Posterior cingulate gyrus (tissue), 11 donors: Measurements from ENCODE around the gene KIF1B.

Source experiments
- DNase-seq, 10 donors: peaks; one replicate each; pipeline versions ENCODE4 v3.0.0 to v3.0.0-alpha.2; 2020 to 2021; ENCODE audit warnings: mixed read lengths in 3 of 10
- intact Hi-C: fragments of 100-400 bp; cut with DNase I; formaldehyde crosslinking; loops from one replicate; pipeline ENCODE4 v1.15.1; 2023

KIF1B gene

DNA sequence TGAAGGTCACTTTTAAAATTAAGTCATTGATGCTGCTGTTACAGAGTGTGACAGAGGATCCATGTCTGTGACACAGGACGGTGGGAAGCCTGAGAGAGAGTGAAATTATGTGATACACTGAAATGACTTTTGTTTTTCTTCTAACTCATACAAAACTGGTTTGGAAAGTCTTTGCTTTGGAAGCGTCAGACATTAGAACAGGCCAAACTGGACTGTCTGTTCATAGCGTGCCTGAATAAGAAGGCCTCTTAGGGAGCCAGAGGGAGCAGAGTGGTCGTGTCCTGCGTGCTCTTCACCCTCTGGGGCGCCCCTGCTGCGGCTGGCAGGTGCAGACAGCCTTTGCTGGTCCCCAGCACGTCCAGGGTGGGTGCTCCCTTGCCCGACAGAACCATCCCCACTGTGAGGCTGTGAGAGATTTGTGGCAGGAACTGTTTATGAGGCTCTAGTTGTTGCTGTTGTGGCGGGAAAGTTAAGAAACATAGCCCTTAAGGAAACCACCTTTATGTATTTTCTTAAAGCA lies 168.8 kb downstream of the KIF1B start:
- intact Hi-C loops = no loop called here
- peak in 1 of 10 donors; percentile 2 for DNase-seq

DNA sequence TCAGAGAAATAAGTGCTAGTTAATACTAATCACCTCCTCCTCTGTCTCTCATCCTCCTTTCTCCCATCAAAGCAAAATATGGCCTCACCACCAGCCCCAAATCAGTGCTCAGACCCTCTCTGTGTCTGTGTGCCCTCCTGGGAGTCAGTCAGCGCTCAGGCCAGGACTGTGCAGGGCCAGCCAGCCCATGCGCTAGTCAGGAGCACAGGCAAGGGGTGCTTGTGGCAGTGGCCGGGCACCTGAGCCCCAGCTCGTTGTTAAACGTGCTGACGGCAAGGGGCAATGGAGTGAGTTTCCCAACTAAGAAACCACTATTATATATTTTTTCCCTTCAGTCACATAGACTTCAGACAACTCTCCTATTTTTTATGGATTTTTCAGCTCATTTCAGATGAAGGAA lies 169.3 kb downstream of the KIF1B start:
- intact Hi-C loops = no loop called here
- DNase-seq = peak in 1 of 10 donors; percentile 62

DNA sequence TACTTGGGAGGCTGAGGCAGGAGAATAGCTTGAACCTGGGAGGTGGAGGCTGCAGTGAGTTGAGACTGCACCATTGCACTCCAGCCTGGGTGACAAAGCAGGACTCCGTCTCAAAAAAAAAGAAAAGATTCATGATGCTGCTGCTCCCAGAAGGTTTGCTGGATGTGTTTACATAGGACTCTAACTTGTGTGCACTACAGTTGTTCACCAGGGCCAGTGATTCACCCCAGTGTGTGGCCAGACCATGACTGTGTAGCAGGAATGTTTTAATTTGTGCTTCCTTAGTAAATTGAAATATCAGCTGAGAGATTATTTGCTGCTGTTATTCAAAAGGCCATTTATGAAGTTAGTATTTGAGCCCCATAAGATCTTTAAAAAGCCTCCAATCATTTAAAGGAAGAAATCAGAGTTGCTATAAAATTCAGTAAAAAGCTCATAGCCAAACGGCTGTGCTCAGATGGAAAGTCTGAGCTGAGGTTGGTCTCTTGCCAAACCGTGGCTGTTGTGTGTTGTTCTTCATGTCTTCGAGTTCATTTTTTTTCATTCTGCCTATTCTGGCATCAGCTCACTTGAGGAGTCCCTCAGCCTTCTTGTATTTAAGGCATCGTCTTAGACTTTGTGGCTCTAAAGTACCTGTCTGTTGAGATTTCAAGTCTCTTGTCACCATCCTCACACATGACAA lies 170.4 kb downstream of the KIF1B start:
- DNase-seq = peak in 6 of 10 donors; percentile 21 to 56 (median 32)

DNA sequence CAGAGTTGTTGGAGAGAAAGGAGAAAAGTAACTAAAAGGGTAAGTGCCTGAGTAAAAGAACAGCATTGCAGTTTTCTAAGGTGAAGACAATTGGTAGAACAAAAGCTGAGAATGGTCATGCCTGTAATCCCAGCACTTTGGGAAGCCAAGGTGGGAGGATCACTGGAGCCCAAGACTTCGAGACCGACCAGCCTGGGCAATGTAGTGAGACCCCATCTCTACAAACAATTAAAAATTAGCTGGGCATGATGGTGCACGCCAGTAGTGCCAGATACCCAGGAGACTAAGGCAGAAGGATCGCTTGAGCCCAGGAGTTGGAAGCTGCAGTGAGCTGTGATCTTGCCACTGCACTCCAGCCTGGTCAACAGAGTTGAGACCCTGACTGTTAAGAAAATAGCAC lies 173.3 kb downstream of the KIF1B start:
- peak in 1 of 10 donors; percentile 12 for DNase-seq
- intact Hi-C loops = no loop called here

More for the DNA sequence above, 170.4 kb downstream of the KIF1B start:
- intact Hi-C loops = no loop called here

DNA sequence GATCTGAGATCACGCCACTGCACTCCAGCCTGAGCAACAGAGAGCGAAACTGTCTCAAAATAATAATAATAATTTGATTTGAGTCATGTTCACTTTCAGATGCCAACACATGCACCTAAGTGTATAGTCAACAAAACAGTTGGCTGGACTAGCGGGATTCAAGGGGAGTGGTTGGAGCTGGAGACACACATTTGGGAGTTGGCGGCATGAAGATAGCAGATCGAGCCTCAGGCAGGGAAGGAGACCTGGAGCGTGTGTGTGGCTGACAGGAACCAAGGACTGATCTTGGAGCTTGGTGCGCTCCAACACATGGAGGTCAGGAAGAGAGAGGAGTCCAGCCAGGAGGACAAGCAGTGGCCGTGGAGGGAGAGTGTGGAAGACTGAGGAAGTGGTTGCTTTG lies 173.8 kb downstream of the KIF1B start:
- DNase-seq = no peak
- intact Hi-C loops = no loop called here

DNA sequence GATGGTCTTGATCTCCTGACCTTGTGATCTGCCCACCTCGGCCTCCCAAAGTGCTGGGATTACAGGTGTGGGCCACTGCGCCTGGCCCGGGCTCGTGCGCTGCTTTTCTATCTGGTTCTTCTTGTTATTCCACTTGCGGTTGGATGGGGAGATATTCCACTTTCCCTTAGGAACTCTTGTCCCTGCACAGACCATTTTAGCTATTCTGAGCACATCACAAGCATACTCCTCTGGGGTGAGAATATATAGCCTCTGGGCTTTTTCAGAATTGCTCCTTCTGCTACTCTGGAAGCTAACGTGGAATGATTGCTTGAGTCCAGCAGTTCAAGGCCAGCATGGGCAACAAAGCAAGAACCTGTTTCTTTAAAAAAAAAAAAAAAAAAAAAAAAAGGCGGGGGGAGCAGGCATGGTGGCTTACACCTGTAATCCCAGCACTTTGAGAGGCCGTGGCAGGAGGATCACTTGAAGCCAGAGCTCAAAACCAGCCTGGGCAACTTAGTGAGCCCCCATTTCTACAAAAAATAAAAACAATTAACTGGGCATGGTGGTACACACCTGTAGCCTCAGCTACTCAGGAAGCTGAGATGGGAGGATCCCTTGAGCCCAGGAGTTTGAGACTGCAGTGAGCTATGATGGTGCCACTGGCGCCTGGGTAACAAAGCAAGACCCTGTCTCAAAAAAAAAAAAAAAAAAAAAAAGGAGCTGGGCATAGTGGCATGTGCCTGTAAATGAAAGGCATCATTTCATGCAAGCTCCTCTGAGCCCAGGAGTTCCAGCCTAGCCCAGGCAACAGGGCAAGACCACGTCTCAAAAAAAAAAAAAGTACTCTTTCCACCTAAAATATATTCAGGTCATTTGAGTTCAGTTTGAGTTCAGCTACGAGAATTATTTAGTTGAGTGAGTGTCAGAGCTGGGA lies 176.6 kb downstream of the KIF1B start:
- intact Hi-C loops = no loop called here
- DNase-seq = peak in 2 of 10 donors; percentile 32 to 33

DNA sequence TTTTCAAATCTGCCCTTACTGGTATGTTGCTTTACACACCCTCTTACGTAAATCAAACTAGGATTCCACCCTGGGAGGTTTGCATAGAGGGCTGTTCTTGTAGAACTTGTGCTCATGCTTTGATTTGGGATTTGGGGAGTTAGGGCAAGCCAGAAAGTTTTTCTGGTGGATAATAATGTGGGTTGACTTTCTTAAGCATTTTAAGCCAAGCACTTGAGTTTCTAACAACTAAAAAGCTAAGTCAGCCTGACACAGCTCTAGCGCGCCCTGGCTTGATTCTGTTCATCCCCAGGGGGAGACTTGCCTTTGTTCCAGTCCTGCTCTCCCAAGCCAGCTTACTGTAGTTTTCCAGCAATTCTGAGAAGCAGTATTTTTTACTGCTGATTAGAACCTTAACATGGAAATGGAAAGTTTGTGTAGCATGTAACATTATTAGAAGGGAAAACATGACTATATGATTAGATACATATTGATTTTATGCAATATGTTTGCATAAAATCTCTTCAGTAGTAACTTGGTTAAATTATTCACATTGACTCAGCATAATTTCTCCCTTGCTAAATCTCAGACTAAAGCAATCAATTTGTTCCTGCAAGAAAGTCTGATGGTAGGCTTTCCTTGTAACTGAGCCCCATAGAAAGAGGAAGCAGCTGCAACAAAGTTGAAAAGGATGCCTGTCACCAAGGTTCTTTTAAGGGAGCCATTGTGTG lies 177.5 kb downstream of the KIF1B start:
- intact Hi-C loops = no loop called here
- peak in 4 of 10 donors; percentile 2 to 85 (median 18) for DNase-seq

DNA sequence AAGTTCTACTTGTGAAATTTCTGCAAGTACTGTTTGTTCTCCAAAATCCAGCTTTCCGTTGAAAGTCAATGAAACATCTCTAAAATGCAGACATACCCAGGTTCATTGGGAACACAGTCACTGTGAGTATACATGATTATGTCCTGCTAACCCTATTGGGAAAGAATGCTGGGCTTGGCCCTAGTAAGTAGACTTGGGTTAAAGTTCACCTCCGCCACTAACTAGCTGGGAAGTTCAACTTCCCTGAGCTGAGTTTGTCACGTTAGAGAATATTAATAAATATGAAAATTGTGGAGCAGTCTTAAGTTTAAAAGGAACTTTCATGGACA lies 178.0 kb downstream of the KIF1B start:
- intact Hi-C loops = no loop called here
- DNase-seq = no peak

DNA sequence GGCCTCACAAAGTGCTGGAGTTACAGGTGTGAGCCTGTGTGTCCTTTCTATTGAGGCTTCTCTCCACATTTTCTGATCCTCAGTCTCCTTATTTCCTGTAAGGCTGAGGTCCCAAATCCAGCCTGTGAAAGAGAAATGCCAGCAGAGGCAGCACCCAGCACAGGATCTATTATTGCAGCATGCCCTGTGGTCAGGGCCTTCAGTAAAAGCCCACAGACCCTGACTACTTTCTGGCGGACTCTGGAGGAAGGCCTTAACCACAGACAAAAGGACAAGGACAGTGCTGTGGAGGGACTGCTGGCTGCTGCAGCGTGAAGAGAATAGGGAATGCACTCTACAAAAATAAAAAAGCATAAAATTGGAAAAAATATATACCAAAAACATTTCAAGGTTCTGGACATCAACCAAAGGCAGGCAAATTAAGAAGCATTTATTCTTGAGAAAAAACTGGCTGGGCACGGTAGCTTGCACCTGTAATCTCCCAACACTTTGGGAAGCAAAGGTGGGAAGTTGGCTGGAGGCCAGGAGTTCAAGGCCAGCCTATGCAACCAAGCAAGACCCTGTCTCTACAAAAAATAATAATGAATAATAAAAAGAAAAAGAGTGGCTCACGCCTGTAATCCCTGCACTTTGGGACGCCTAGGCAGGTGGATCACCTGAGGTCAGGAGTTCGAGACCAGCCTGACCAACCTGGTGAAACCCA lies 179.1 kb downstream of the KIF1B start:
- peak in 1 of 10 donors; percentile 58 for DNase-seq
- intact Hi-C loops = no loop called here

DNA sequence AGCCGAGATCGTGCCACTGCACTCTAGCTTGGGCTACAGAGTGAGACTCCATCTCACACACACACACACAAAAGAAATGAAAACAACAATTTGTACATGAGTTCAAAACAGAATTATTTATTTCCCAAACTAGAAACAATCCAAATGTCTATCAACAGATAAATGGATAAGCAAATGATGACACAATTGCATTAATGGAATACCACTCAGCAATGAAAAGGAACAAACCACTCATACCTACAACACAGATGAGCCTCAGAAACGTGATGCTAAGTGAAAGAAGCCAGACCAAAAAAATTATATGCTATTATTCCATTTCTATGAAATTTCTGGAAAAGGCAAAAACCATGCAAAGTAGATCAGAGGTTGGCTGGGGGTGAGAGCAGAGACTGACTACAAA lies 186.5 kb downstream of the KIF1B start:
- no peak for DNase-seq
- intact Hi-C loops = no loop called here

DNA sequence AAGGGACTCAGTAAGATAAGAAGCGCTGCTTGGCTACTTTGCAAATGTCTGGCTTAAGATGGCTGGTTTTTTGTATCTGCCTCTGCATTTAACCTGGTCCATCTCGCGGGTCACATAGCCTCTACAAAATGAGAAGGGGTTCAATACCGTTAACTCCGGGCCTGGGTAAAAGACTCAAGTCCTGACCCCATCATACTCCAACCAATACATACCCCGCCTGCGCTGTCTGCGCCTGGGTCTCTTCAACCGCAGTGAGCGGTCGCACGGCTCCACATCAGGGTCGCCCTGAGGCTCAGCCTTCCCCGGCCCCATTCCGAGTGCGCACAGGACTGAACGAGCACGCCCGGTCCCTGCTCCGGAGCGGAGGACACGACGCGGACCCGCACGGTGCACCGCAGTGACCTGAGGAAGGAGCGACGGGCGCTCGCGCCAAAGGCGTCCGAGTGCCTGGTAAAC lies 187.9 kb downstream of the KIF1B start:
- no peak for DNase-seq
- intact Hi-C loops = loop anchor here (2.0 kb wide), 2 partner anchors 32 to 188 kb away; partner anchors contain the start of genes CENPS and KIF1B

DNA sequence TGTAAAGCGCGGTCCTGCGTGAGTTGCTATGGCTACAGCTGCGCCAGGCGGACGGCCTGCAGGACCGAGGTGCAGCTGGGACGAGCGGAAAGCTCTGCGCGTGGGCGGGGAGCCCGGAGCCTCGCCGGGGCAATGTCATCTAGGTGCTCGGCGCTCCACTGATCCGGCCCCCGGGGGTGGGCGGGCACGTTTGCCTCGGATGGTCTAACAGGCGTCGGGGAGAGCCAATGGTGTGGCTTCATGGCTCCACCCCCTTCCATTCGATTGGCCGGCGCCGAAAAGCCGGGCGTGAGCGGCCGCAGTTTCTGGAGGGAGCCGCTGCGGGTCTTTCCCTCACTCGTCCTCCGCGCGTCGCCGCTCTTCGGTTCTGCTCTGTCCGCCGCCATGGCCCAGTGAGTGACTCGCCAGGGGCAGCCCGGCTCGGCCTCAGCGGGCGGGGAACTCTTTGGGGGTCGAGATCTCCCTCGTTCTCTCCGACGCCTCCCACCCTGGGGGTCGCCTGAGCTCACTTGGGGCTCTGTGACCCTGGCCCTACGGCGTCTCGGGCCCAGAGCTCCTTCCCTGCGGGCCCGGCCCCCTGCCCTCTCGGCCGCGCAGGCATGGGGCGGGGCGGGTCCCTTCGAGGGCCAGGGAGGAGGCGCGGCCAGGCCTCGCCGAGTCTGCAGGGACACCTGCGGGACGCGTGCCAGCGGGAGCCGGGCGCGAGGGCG lies 188.5 kb downstream of the KIF1B start, which contains the start of gene PGD:
PGD (plus strand) TSS at position 331 of the 710 bp plus-strand sequence; CDS start at position 385, 54 bp downstream.
- intact Hi-C loops = loop anchor here (2.0 kb wide), 2 partner anchors 32 to 188 kb away; partner anchors contain the start of genes CENPS and KIF1B
- DNase-seq = peak; percentile 96 to 100 (median 99)

DNA sequence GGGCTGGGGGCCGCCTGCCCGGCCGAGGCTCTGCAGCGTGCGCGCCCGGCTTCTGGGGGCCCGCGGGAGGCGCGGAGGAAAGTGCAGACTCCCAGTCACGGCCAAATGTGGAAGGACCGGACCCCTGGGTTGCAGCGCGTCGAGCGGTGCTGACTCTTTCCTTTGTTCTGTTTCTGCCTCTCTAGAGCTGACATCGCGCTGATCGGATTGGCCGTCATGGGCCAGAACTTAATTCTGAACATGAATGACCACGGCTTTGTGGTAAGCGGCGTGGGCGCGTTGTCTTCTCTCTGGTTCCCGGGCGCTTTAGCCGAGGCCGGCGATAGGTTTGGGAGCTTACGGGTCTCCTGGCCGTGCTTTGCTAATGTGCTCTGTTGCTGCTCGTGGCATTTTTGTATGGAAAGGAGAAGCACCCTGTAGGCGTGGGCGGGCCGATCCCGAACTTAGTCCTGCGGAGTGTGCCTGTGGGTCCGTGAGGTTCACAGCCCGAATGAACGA lies 189.1 kb downstream of the KIF1B start:
- DNase-seq = peak in 9 of 10 donors; percentile 17 to 86 (median 25)
- intact Hi-C loops = loop anchor here (2.0 kb wide), 2 partner anchors 31 to 189 kb away; partner anchors contain the start of genes CENPS and KIF1B

DNA sequence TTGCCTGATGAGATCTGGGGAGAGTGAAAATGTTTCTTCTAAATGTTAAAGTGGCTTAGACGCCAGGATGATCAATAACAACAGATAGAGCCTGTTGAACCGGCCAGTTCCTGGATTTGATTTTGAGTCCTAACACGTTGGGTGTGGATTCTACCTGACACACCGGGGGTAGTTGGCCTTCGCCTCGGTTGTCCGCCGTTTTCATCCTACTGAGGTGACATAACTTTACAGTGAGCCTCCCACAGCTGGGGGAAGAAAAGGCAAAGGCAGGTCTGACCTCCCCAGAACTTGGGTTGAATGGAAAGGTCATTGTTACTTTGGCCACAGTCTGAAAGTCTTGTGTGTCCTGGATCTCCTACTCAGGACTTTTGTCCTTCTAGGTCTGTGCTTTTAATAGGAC lies 189.6 kb downstream of the KIF1B start:
- peak in 1 of 10 donors; percentile 26 for DNase-seq
- intact Hi-C loops = no loop called here

DNA sequence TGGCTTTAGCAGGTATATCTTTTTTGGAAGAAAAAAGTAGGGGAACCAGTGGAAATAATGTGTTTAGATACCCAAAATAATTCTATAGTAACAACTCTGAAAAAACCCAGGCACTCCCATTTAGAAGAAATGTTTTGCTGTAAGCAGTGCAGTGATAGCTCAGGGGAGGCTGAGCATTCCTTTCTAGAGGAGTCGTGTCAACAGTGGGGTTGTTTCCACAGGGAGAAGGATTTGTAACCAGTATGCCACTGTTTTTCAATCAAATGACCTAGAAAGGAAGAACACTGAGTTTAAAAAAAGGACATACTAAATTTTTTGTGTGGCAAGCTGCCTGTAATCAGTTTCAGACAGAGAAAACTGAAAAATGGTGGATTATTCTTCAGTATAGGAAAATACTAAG lies 190.9 kb downstream of the KIF1B start:
- DNase-seq = no peak
- intact Hi-C loops = no loop called here

DNA sequence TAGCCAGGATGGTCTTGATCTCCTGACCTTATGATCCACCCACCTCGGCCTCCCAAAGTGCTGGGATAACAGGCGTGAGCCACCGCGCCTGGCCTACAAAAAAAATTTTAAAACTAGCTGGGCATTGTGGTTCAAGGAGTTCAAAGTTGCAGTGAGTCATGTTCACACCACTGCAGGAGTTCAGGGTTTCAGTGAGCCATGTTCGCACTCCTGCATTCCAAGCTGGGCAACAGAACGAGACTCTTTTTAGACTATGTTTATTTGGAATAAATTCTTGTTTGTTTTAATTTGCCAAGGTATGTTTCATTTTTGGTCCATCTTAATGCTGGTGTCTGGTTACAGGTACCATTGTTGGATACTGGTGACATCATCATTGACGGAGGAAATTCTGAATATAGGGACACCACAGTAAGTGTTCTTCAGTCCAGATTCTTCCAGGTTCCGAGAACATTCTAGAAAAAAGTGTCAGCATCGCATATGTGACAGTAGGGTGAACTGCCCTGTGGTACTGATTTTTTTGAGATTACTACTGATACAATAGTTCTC lies 192.4 kb downstream of the KIF1B start:
- peak in 1 of 10 donors; percentile 10 for DNase-seq
- intact Hi-C loops = no loop called here

DNA sequence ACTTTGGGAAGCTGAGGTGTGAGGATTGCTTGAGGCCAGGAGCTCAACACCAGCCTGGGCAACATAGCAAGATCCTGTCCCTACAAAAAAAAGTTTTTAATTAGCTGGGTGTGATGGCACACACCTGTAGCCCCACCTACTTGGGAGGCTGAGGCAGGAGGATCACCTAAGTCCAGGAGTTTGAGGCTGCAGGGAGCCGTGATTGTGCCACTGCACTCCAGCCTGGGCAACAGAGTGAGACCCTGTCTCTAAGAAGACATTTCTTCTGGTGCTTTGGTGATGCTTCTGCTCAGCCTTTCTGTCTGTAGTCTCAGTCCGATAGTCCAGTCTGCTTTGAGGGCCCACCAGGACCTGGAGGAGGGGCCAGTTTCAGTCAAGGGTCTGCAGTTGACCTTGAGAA lies 196.8 kb downstream of the KIF1B start:
- DNase-seq = peak in 1 of 10 donors; percentile 6
- intact Hi-C loops = no loop called here

DNA sequence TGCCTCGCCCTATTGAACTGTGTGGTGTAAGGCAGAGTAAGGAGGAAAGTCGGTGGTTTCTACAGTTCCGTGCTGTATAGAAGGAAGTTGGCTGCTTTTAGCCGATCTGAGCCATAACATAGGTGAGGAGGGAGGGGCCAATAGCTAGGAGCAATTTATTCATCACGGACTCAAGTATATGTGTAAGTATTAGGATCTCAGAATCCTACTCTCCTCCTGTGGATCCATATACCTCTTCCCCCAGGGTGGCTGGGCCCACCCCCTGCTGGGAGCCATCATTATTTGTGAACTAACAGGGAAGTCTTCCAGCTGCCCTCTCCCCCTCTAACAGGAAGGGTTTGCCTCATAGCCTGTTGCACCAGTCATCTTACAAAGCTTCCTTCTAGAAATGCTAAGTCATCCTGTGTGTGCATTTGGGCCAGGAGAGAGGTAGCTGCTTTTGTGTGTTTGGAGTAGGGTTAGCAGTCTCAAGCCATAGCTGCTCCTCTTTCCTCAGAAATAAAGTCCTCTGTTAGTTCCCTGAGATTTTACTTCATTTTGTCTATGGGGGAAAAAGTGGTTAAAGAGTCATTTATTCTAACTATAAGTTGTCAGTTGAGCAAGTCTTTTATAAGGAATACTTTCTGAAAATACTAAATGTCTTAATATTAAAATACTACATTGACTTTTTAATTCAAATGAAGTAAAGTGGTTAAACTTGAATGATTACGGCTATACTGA lies 205.0 kb downstream of the KIF1B start:
- peak in 2 of 10 donors; percentile 26 to 55 for DNase-seq

More for the DNA sequence above, 205.0 kb downstream of the KIF1B start:
- intact Hi-C loops = no loop called here
